K562 (cell line): ENCODE data around the gene IRAK3. TPM values are rescaled to one million over a fixed set of nuclear protein-coding genes. Genes with fewer than 3 reads are reported as not detected.
A peak's percentile ranks its signal among the peaks of the same experiment; 100 is the strongest.

Source experiments
- CREM ChIP-seq: IDR thresholded peaks from 2 replicates; pipeline ENCODE4 v1.6.1; 2014; ENCODE audit warnings: antibody characterized with exemption, low read depth
- DMBX1 ChIP-seq: fragments of 250-450 bp; sonication (Bioruptor Pico); IDR thresholded peaks from 2 replicates; pipeline ENCODE4 v1.8.0; 2022; ENCODE audit warnings: inconsistent platforms, mild to moderate bottlenecking, moderate library complexity, borderline replicate concordance
- ESRRA ChIP-seq: fragments of 450-650 bp; IDR thresholded peaks from 2 replicates; pipeline ENCODE4 v1.6.1; 2014; ENCODE audit warnings: low read depth, mild to moderate bottlenecking, moderate library complexity, borderline replicate concordance
- HMG20B ChIP-seq: fragments of 250-450 bp; sonication (Bioruptor Pico); IDR thresholded peaks from 2 replicates; pipeline ENCODE4 v1.5.0; 2021; ENCODE audit warnings: mild to moderate bottlenecking
- NR4A1 ChIP-seq, 2 experiments: fragments of 250-450 bp in 1 of 2; fragments of 450-650 bp in 1 of 2; sonication (Bioruptor Pico) in 1 of 2; IDR thresholded peaks; 2 replicates each; pipeline versions ENCODE4 v1.4.0 to v1.6.1; 2016 to 2020; ENCODE audit warnings: mild to moderate bottlenecking in 2 of 2, missing compliant biosample characterization in 1 of 2, missing genetic modification characterization in 1 of 2, moderate library complexity in 1 of 2
- RCOR1 ChIP-seq, 2 experiments: IDR thresholded peaks; 2 replicates each; pipeline ENCODE4 v1.6.1; 2012; ENCODE audit warnings: low read depth in 2 of 2, low read length in 2 of 2, borderline replicate concordance in 1 of 2, improper control_type of control experiment in 1 of 2
- STAT5A ChIP-seq: IDR thresholded peaks from 2 replicates; pipeline ENCODE4 v1.6.1; 2012; ENCODE audit warnings: low read length, inconsistent platforms, borderline replicate concordance
- ZBTB8A ChIP-seq: fragments of 450-650 bp; IDR thresholded peaks from 2 replicates; pipeline ENCODE4 v1.6.1; 2018; ENCODE audit warnings: mild to moderate bottlenecking, moderate library complexity; ENCODE audit not compliant: partially characterized antibody
- ZKSCAN1 ChIP-seq: fragments of 150-350 bp; IDR thresholded peaks from 2 replicates; pipeline ENCODE4 v1.6.1; 2016; ENCODE audit warnings: low read depth, low read length
- ZNF76 ChIP-seq: fragments of 250-450 bp; sonication (Bioruptor Pico); IDR thresholded peaks from 2 replicates; pipeline ENCODE4 v1.4.0; 2020; ENCODE audit warnings: mild to moderate bottlenecking, moderate library complexity, borderline replicate concordance
- ZNF830 ChIP-seq: fragments of 250-450 bp; sonication (Bioruptor Pico); IDR thresholded peaks from 2 replicates; pipeline ENCODE4 v1.5.0; 2021; ENCODE audit warnings: mild to moderate bottlenecking
- ZSCAN32 ChIP-seq: fragments of 450-650 bp; formaldehyde crosslinking; IDR thresholded peaks from 2 replicates; pipeline ENCODE4 v1.4.0; 2020; ENCODE audit warnings: mild to moderate bottlenecking, moderate library complexity
- polyA plus RNA-seq, 8 experiments: library from polyadenylated mRNA; depleted of rRNA in 4 of 8; stranded (reverse) in 5 of 8; unstranded in 3 of 8; fragments of >200 nt; fragmentation: Nextera tagmentation in 2 of 8; fragmentation: Illumina TruSeq in 1 of 8; extraction: Ambion mirVana in 2 of 8; extraction: Trizol in 1 of 8; gene quantifications; 2 replicates each; pipeline versions ENCODE4 v1.2.1 to v1.2.3, GENCODE V29; 2011 to 2014; ENCODE audit warnings: inconsistent platforms in 1 of 8, missing spikeins in 1 of 8
- total RNA-seq, 7 experiments: library from RNA; depleted of rRNA in 6 of 7; stranded (reverse); fragments of >200 nt in 6 of 7; fragmentation: Illumina TruSeq in 2 of 7; extraction: Trizol in 2 of 7; gene quantifications; 2 replicates each; pipeline versions ENCODE4 v1.2.1 to v1.2.3, GENCODE V29; 2011 to 2021; ENCODE audit warnings: low replicate concordance in 1 of 7
- TF ChIP-seq, protein P1 (sequence below), 3 experiments: fragments of 200-800 bp in 1 of 3; fragments of 250-450 bp in 1 of 3; fragments of 450-650 bp in 1 of 3; sonication (Bioruptor Pico) in 1 of 3; sonication (Bioruptor generic) in 1 of 3; formaldehyde crosslinking in 1 of 3; IDR thresholded peaks; 2 replicates each; pipeline versions ENCODE4 v1.6.1 to v1.8.0; 2016 to 2022; ENCODE audit warnings: mild to moderate bottlenecking in 2 of 3, missing genetic modification characterization in 2 of 3, missing compliant biosample characterization in 1 of 3, moderate library complexity in 1 of 3
- TF ChIP-seq, protein P2 (sequence below): fragments of 450-650 bp; IDR thresholded peaks from 2 replicates; pipeline ENCODE4 v1.6.1; 2016
- TF ChIP-seq, protein P3 (sequence below): sonication (generic); formaldehyde crosslinking; IDR thresholded peaks from 2 replicates; pipeline ENCODE4 v1.4.0; 2020; ENCODE audit warnings: mild to moderate bottlenecking, missing genetic modification reagents
- TF ChIP-seq, protein P4 (sequence below): fragments of 200-800 bp; sonication (Bioruptor generic); IDR thresholded peaks from 2 replicates; pipeline ENCODE4 v1.6.1; 2017; ENCODE audit warnings: missing genetic modification characterization, missing compliant biosample characterization
- TF ChIP-seq, protein P5 (sequence below), 2 experiments: fragments of 450-650 bp; conservative IDR thresholded peaks; 2 replicates each; pipeline ENCODE4 v1.6.1; 2017; ENCODE audit warnings: mild to moderate bottlenecking in 2 of 2, moderate library complexity in 2 of 2

The IRAK3 gene
- total and polyA plus RNA-seq, 9 of the 15 experiments (the other 6 are each of a cell fraction or from before 2014, with no cell fraction given): 0.06 to 0.09 (median 0.07) TPM; not detected in 6

DNA sequence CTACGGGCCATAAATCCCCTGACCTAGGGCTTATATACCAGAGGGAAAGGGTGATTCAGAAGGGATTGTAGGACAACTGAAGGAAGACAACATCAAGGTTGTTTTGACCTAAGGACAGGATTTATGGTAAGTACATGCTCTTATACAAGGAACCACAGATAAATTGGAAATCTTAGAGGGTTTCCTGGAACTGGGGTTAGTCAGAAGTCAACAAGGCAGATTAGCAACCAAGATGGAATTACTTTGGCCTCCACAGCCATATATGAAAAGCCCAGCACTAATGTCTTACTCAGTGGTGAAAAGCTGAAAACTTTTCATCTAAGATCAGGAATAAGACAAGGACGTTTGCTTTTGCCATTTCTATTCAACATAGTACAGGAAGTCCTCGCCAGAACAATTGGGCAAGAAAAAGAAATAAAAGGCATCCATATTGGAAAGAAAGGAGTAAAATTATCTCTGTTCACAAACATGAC is 24.6 kb upstream of the IRAK3 start (continued):
- TF ChIP-seq, protein P1, sequence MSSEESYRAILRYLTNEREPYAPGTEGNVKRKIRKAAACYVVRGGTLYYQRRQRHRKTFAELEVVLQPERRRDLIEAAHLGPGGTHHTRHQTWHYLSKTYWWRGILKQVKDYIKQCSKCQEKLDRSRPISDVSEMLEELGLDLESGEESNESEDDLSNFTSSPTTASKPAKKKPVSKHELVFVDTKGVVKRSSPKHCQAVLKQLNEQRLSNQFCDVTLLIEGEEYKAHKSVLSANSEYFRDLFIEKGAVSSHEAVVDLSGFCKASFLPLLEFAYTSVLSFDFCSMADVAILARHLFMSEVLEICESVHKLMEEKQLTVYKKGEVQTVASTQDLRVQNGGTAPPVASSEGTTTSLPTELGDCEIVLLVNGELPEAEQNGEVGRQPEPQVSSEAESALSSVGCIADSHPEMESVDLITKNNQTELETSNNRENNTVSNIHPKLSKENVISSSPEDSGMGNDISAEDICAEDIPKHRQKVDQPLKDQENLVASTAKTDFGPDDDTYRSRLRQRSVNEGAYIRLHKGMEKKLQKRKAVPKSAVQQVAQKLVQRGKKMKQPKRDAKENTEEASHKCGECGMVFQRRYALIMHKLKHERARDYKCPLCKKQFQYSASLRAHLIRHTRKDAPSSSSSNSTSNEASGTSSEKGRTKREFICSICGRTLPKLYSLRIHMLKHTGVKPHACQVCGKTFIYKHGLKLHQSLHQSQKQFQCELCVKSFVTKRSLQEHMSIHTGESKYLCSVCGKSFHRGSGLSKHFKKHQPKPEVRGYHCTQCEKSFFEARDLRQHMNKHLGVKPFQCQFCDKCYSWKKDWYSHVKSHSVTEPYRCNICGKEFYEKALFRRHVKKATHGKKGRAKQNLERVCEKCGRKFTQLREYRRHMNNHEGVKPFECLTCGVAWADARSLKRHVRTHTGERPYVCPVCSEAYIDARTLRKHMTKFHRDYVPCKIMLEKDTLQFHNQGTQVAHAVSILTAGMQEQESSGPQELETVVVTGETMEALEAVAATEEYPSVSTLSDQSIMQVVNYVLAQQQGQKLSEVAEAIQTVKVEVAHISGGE (CRISPR knock-in tag; IDR thresholded peaks at IDR 0.05): peak in 1 of 3 experiments; percentile 43; a peak in 1 of 6 replicates
- TF ChIP-seq ZSCAN32 (CRISPR knock-in tag) (no peak), HMG20B (CRISPR knock-in tag) (no peak; the same call in 1 of the 2 replicates), ZNF830 (CRISPR knock-in tag) (no peak), RCOR1 (IDR thresholded peaks at IDR 0.05; ENCODE audit: borderline replicate concordance in 1 of 2, low read depth in 2 of 2, low read length in 2 of 2) (peak; percentile 36 to 99; a peak in 3 of 4 replicates), ZNF76 (CRISPR knock-in tag) (no peak), ESRRA (peak; percentile 72; the same call in 1 of the 2 replicates), NR4A1 (CRISPR knock-in tag; IDR thresholded peaks at IDR 0.05) (no peak), NR4A1 (tag; IDR thresholded peaks at IDR 0.05) (peak; percentile 95), CREM (no peak), STAT5A (peak; percentile 94), ZKSCAN1 (no peak), DMBX1 (peak; percentile 92), ZBTB8A (no peak)
- TF ChIP-seq, protein P2, sequence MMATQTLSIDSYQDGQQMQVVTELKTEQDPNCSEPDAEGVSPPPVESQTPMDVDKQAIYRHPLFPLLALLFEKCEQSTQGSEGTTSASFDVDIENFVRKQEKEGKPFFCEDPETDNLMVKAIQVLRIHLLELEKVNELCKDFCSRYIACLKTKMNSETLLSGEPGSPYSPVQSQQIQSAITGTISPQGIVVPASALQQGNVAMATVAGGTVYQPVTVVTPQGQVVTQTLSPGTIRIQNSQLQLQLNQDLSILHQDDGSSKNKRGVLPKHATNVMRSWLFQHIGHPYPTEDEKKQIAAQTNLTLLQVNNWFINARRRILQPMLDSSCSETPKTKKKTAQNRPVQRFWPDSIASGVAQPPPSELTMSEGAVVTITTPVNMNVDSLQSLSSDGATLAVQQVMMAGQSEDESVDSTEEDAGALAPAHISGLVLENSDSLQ: peak; percentile 58; the same call in 1 of the 2 replicates
- TF ChIP-seq, protein P3, sequence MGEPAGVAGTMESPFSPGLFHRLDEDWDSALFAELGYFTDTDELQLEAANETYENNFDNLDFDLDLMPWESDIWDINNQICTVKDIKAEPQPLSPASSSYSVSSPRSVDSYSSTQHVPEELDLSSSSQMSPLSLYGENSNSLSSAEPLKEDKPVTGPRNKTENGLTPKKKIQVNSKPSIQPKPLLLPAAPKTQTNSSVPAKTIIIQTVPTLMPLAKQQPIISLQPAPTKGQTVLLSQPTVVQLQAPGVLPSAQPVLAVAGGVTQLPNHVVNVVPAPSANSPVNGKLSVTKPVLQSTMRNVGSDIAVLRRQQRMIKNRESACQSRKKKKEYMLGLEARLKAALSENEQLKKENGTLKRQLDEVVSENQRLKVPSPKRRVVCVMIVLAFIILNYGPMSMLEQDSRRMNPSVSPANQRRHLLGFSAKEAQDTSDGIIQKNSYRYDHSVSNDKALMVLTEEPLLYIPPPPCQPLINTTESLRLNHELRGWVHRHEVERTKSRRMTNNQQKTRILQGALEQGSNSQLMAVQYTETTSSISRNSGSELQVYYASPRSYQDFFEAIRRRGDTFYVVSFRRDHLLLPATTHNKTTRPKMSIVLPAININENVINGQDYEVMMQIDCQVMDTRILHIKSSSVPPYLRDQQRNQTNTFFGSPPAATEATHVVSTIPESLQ (CRISPR knock-in tag): no peak
- TF ChIP-seq, protein P4, sequence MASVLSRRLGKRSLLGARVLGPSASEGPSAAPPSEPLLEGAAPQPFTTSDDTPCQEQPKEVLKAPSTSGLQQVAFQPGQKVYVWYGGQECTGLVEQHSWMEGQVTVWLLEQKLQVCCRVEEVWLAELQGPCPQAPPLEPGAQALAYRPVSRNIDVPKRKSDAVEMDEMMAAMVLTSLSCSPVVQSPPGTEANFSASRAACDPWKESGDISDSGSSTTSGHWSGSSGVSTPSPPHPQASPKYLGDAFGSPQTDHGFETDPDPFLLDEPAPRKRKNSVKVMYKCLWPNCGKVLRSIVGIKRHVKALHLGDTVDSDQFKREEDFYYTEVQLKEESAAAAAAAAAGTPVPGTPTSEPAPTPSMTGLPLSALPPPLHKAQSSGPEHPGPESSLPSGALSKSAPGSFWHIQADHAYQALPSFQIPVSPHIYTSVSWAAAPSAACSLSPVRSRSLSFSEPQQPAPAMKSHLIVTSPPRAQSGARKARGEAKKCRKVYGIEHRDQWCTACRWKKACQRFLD (CRISPR knock-in tag): peak; percentile 74; the same call in 1 of the 2 replicates
- TF ChIP-seq, protein P5, sequence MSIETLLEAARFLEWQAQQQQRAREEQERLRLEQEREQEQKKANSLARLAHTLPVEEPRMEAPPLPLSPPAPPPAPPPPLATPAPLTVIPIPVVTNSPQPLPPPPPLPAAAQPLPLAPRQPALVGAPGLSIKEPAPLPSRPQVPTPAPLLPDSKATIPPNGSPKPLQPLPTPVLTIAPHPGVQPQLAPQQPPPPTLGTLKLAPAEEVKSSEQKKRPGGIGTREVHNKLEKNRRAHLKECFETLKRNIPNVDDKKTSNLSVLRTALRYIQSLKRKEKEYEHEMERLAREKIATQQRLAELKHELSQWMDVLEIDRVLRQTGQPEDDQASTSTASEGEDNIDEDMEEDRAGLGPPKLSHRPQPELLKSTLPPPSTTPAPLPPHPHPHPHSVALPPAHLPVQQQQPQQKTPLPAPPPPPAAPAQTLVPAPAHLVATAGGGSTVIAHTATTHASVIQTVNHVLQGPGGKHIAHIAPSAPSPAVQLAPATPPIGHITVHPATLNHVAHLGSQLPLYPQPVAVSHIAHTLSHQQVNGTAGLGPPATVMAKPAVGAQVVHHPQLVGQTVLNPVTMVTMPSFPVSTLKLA (conservative IDR thresholded peaks at IDR 0.05): peak in 1 of 2 experiments; percentile 63; a peak in 1 of 4 replicates
